AG04449 (cell line): ENCODE data around the gene ARV1.
A peak's percentile ranks its signal among the peaks of the same experiment; 100 is the strongest.
"Not testable (repeated sequence)": the region's sequence is repeated elsewhere in the genome, so short reads cannot be mapped to it uniquely, and the experiment has no call there.

Experiments
- CTCF ChIA-PET: fragments of 350-600 bp; formaldehyde crosslinking; extraction: SDS; loops from one replicate; lab custom pipeline; 2021; ENCODE audit warnings: antibody characterized with exemption; lab: Yijun Ruan, JAX
- POLR2A ChIA-PET: fragments of 400-600, 350-600 bp; formaldehyde crosslinking; extraction: SDS; loops from one replicate; lab custom pipeline; 2020; ENCODE audit warnings: antibody characterized with exemption, inconsistent platforms; lab: Yijun Ruan, JAX
- DNase-seq: peaks from one replicate; pipeline ENCODE4 v3.0.0-alpha.2; 2010; ENCODE audit warnings: low read depth, low spot score
- H3K4me3 ChIP-seq: 2 replicates; pipeline ENCODE4 v1.5.1; 2011; ENCODE audit warnings: low read depth, mild to moderate bottlenecking, control low read depth, low read length
- CTCF ChIP-seq: IDR thresholded peaks from one replicate; pipeline ENCODE4 v1.5.1; 2011; ENCODE audit warnings: mild to moderate bottlenecking, moderate library complexity, low read length, control low read depth, inconsistent platforms; ENCODE audit not compliant: insufficient read depth; ENCODE audit errors: missing control alignments

ARV1 gene

GRCh38 chr1:230977761-230978490 lies 968 bp upstream of the ARV1 start:
- peak overlapping the region; percentile 95 for H3K4me3 ChIP-seq
- no peak for DNase-seq
- POLR2A ChIA-PET = interaction anchor here (1.0 kb wide), 1 partner anchor 9 kb away, joined by 3 read pairs; no protein-coding TSS in a partner anchor
- no peak for TF ChIP-seq CTCF
- CTCF ChIA-PET = interaction anchor here (0.7 to 3.2 kb wide), 2 partner anchors 116 to 181 kb away, joined by 3 to 14 read pairs; no protein-coding TSS in a partner anchor

GRCh38 chr1:230979389-230979716 lies 459 bp downstream of the ARV1 start:
- H3K4me3 ChIP-seq = peak overlapping the region; percentile 95
- no peak for TF ChIP-seq CTCF
- CTCF ChIA-PET = interaction anchor here (0.5 to 3.2 kb wide), 4 partner anchors 44 to 182 kb away, joined by 3 to 14 read pairs (median 3); no protein-coding TSS in a partner anchor
- DNase-seq = no peak
- POLR2A ChIA-PET = interaction anchor here (1.0 kb wide), 1 partner anchor 8 kb away, joined by 3 read pairs; no protein-coding TSS in a partner anchor

GRCh38 chr1:230979952-230980351 lies 1.1 kb downstream of the ARV1 start:
- ChIA-PET POLR2A (no interaction called here), CTCF (no interaction called here)
- peak overlapping the region; percentile 95 for H3K4me3 ChIP-seq
- DNase-seq = no peak
- TF ChIP-seq CTCF = no peak

- no peak overlapping the region for H3K4me3 ChIP-seq
- TF ChIP-seq CTCF = no peak
- POLR2A ChIA-PET = no interaction called here
- DNase-seq = peak; percentile 45
- CTCF ChIA-PET = interaction anchor here (1.5 to 1.9 kb wide), 3 partner anchors 185 to 228 kb away, joined by 4 to 9 read pairs (median 7); no protein-coding TSS in a partner anchor
Measured at GRCh38 chr1:230982696-230983095, 3.8 kb downstream of the ARV1 start.

- ChIA-PET POLR2A (no interaction called here), CTCF (interaction anchor here (1.9 kb wide), 1 partner anchor 227 kb away, joined by 9 read pairs; no protein-coding TSS in a partner anchor)
- H3K4me3 ChIP-seq = no peak overlapping the region
- DNase-seq = no peak
- no peak for TF ChIP-seq CTCF
Measured at GRCh38 chr1:230983811-230984210, 4.9 kb downstream of the ARV1 start.

- POLR2A ChIA-PET, H3K4me3 ChIP-seq, DNase-seq, CTCF ChIA-PET: not testable (repeated sequence)
Measured at GRCh38 chr1:230984622-230985515, 6.0 kb downstream of the ARV1 start.
